Naive B cell (primary cell): ENCODE measurements around the gene FOXP4. TPM values are rescaled to one million over a fixed set of nuclear protein-coding genes. Genes with fewer than 3 reads are reported as not detected.

ENCODE experiments used
- polyA plus RNA-seq, 6 donors: library from polyadenylated mRNA; unstranded; fragments of 300-500 nt; fragmentation: Illumina TruSeq; gene quantifications; one replicate each; pipeline ENCODE4 v1.2.3, GENCODE V29; 2021; ENCODE audit warnings: low read depth in 6 of 6

The FOXP4 gene
- polyA plus RNA-seq, 6 donors from 2014 or later = 0.55 to 4.7 (median 2.2) TPM

Other genes starting within 250 kb of the FOXP4 start
- not detected for gene NCR2, start 210.8 kb upstream of the FOXP4 start, polyA plus RNA-seq
- gene MDFI, start 92.1 kb downstream of the FOXP4 start, polyA plus RNA-seq = not detected
- 100 to 1,000 TPM in 1 of 6 donors, 10 to 100 TPM in 5; 52.3 to 145 (median 72.6) TPM for gene TFEB, start 189.2 kb downstream of the FOXP4 start, polyA plus RNA-seq
- gene PGC, start 201.0 kb downstream of the FOXP4 start, polyA plus RNA-seq = not detected
- gene FRS3, start 233.5 kb downstream of the FOXP4 start, polyA plus RNA-seq = 1 to 10 TPM in 5 of 6 donors, not detected in 1; 1.5 to 3.3 (median 1.8) TPM
- gene PRICKLE4, start 234.4 kb downstream of the FOXP4 start, polyA plus RNA-seq = not detected
- 100 to 1,000 TPM; 366 to 456 (median 377) TPM for gene TOMM6, start 241.3 kb downstream of the FOXP4 start, polyA plus RNA-seq